Left renal pelvis (tissue), 4 donors: Measurements from ENCODE around the gene IL17REL. TPM values are rescaled to one million over a fixed set of nuclear protein-coding genes. Genes with fewer than 3 reads are reported as not detected.

Source experiments
- DNase-seq, 4 donors: peaks; one replicate each; pipeline ENCODE4 v3.0.0-alpha.2; 2013; ENCODE audit warnings: low read depth in 4 of 4, low spot score in 3 of 4
- polyA plus RNA-seq, 4 donors: library from polyadenylated mRNA; unstranded; fragments of 120-200 nt; gene quantifications; one replicate each; pipeline ENCODE4 v1.2.1, GENCODE V29; 2013; ENCODE audit not compliant: insufficient read length in 4 of 4

Gene IL17REL
- polyA plus RNA-seq, 4 donors, result 0.04 to 0.07 (median 0.05) TPM; not detected in 1

GRCh38 chr22:50008151-50009040 lies 4.2 kb downstream of the IL17REL start:
- DNase-seq, result no peak

GRCh38 chr22:50007057-50007511 lies 5.5 kb downstream of the IL17REL start:
- no peak for DNase-seq

GRCh38 chr22:50004918-50005317 lies 7.6 kb downstream of the IL17REL start:
- no peak for DNase-seq

GRCh38 chr22:50002791-50003190 lies 9.8 kb downstream of the IL17REL start:
- no peak for DNase-seq

GRCh38 chr22:50001388-50002231 lies 11.0 kb downstream of the IL17REL start:
- no peak for DNase-seq

GRCh38 chr22:50000587-50001387 lies 11.8 kb downstream of the IL17REL start:
- DNase-seq, result no peak

GRCh38 chr22:49999946-50000586 lies 12.5 kb downstream of the IL17REL start:
- DNase-seq, result no peak

GRCh38 chr22:49999063-49999945 lies 13.3 kb downstream of the IL17REL start:
- no peak for DNase-seq

- no peak for DNase-seq
Measured at GRCh38 chr22:49998718-49999062, 13.9 kb downstream of the IL17REL start.

- no peak for DNase-seq
Measured at GRCh38 chr22:49997932-49998717, 14.4 kb downstream of the IL17REL start.

GRCh38 chr22:49997251-49997599 lies 15.3 kb downstream of the IL17REL start:
- no peak for DNase-seq

- DNase-seq, result no peak
Measured at GRCh38 chr22:49996518-49997250, 15.9 kb downstream of the IL17REL start.

- no peak for DNase-seq
Measured at GRCh38 chr22:49996119-49996517, 16.4 kb downstream of the IL17REL start.

- DNase-seq, result no peak
Measured at GRCh38 chr22:49995361-49996118, 17.0 kb downstream of the IL17REL start.

- no peak for DNase-seq
Measured at GRCh38 chr22:49995041-49995360, 17.6 kb downstream of the IL17REL start.

GRCh38 chr22:49994361-49995040 lies 18.1 kb downstream of the IL17REL start:
- no peak for DNase-seq
